NCI-H748 treated with DMSO at 0.1 percent for 48 hours (cell line): ENCODE data around the gene CD28.

Source experiments
- DNase-seq: peaks from one replicate; lab custom pipeline; 2025; lab: John Stamatoyannopoulos, UW

The CD28 gene

DNA sequence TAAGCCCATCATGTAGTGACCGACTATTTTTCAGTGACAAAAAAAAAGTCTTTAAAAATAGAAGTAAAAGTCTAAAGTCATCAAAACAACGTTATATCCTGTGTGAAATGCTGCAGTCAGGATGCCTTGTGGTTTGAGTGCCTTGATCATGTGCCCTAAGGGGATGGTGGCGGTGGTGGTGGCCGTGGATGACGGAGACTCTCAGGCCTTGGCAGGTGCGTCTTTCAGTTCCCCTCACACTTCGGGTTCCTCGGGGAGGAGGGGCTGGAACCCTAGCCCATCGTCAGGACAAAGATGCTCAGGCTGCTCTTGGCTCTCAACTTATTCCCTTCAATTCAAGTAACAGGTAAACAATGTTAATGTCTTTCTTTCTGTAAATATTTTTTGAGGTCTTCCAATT, at the start of gene CD28:
TSS of gene CD28 (plus strand) at position 237 of the 400 bp plus-strand sequence. CDS start at position 295, 58 bp downstream.
- no peak for DNase-seq

DNA sequence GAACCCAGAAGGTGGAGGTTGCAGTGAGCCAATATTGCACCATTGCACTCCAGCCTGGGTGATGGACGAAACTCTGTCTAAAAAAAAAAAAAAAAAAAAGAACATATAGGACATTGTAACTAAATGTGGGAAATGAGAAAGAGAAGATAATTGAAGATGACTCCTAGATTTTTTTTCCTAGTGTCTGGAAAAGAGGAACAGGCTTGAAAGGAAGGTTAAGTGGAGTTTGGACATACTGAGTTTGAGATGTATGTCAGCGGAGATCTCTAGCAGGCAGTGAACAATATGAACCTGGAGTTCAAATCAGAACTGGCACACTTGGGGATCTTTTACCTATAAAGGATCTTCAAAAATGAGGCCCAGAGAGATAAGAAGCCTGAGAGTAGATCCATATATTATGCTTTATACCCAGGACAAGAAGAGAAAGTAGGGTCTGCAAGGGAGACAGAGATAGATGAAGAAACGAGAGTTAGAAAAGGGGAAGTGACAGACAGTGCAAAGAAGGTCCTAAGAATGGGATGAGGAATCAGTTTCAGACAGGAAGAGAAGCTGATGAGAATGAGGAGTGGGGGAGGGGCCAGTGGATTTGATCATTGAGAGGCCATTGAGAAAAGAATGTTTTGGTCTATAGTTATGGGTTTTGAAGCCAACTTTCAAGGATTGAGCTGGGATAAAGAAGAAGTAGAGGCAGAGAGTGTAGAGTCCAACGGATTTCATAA, 46.9 kb upstream of the CD28 start:
- no peak for DNase-seq

- no peak for DNase-seq
These were observed 46.0 kb upstream of the CD28 start for GRCh38 chr2:203660465-203660864.

DNA sequence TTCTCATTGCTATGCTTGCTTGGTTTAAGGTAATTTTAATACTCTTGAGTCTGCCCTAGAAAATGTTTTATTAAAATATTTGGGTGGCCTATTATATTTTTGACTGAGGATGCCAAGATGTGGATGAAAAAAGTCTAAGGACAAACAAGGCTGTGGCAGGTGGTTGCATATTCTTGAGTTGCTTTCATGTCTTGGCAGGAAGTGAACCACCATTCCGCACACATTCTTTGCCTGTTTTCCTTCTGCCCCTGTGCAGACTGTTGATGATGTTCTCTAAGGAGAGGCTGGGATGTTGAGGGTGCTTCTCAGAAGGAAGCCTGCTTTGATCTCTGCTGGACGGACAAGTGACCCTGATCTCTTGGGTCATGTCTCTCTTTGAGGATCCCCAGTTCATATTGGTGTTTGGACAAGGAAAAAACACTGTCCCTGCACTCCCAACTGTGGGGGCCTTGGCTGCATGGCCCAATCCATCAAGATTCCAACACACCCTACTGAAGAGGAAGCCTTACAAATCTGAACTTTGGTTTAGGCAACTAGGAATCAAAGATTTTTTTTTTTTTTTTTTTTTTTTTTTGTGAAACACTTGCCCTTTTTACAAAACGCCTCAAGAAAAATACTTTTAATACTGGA, 45.0 kb upstream of the CD28 start:
- DNase-seq = no peak

DNA sequence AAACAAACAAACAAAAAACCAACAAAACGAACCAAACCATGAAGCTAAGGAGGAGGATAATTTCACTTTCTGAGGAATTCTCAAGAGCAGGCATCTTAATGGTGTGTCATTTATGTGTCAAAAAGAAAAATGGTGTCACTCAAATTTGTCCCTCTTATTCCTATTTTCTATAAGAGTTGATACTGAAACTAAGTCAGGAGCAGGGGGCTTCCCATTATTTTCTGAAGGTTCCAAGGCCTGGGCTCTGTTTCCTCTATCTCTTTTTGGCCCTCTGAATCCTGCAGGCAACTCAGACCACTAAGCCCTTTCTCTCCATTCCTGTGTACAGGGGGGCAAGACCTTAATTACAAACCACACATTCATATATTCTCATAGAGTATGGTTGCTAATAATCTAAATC, 44.0 kb upstream of the CD28 start:
- DNase-seq = no peak

GRCh38 chr2:203662951-203663350, 43.5 kb upstream of the CD28 start:
- DNase-seq = no peak

DNA sequence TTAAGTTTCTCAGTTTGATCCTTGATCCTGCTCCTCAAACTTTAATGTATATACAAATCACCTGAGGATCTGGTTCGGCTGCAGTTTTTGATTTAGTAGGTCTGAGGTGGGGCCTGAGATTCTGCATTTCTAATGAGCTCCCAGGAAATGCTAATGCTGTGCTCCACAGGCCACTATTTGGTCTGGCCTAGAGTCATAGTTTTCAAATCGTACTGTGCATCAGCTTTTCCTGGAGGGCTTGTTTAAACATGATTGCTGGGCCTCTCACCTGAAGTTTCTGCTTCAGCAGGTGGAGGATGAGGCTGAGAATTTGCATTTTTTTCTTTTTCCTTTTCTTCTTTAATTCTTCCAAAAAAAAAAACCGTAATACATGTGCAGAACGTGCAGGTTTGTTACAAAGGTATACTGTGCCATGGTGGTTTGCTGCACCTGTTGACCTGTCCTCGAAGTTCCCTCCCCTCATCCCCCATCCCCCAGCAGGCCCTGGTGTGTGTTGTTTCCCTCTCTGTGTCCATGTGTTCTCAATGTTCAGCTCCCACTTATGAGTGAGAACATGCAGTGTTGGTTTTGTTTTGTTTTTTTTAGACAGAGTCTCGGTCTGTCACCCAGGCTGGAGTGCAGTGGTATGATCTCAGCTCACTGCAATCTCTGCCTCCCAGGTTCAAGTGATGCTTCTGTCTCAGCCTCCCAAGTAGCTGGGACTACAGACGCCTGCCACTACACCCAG, 42.2 kb upstream of the CD28 start:
- DNase-seq = no peak

GRCh38 chr2:203667838-203668237, 38.6 kb upstream of the CD28 start:
- no peak for DNase-seq

GRCh38 chr2:203669820-203670219, 36.6 kb upstream of the CD28 start:
- DNase-seq = no peak

DNA sequence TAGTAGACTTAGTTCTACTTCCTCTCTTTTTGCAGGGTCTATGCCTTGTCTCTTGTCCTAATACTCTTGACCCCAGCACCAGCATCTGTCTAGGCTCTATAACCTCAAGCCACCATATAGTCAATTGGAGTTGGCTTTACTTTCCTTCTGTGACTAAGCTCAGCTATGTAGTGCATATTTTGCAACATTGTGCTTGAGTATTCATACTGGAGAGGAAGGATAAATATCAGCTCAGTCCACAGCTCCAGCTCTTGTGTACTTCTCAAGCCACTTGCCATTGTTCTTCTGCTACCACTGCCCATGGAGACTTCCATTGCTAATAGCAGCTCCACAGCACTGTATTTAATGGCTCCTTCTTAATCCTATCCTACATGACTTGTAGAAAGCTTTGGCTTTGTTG, 35.5 kb upstream of the CD28 start:
- no peak for DNase-seq

DNA sequence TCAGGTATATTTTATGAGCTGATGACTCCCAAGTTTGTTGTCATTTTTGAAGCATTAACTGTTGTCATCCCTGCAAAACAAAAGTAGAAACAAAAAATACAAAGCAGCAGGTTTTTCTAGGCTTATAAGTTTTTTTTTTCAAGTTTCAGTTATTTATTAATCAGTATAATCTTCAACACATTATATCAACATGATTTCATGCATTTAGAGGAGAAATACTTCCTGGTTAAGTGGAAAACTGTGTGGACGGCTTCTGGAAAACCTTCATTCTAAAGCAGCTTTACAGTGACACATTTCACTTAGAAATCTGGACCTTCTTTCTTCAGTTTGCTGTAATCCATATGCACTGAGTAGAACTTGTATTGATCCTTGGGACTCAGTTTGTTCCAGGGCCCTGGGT, 34.6 kb upstream of the CD28 start:
- DNase-seq = no peak

GRCh38 chr2:203672856-203673255, 33.6 kb upstream of the CD28 start:
- DNase-seq = no peak

DNA sequence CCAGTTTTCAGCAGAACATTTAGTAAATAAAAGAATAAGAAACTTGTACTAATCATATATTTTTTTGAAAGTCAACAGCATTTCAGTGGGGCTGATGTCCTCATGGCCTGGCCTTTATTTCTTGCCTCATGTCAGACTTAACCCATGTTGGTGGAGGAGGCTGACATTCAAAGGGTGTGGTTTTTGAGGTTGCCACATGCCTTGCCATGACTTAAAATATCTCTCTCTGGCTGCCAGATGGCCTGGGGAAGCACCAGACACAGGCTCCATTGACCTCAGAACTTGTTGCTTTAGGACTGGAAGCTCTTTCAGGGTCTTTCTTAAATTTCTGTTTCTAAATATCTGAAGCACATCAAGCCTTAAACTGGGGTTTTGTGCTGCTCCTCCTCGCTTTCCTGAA, 32.5 kb upstream of the CD28 start:
- no peak for DNase-seq

DNA sequence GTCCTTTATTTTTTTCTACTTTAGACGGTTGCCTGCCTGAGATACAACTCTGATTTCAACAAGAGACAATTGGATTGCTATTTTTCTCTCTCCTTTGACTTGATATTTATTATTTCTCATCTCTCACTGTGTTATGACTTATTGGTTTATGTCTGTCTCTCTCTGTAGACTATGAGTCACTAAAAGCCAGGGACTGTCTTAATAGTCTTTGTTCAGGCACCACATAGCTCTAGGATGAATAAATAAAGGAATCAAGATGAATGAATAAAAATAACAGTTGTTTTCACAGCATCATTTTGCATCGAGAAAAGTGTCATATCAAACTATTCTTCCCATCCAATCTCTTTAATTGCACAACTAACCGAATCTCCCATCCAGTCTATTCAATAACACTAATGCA, 31.4 kb upstream of the CD28 start:
- no peak for DNase-seq

DNA sequence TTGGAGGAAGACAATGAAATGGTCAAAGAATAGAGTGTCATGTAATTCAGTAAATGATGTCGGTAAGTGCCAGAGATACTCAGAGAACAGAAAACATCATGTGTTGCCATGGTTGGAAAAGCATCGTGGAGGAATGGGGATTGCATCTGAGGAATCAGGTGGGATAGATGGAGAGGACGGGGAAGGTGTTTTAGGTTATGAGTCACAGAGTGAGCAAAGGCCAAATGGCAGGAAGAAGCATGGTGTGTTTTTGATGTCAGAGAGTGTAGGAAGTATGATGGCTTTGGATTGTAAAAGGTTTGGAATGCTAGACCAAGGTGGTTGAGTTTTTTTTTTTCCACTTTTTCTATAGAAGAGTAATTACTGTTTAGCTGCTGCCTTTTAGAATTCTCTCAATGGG, 27.5 kb upstream of the CD28 start:
- no peak for DNase-seq

- DNase-seq = no peak
These were observed 27.0 kb upstream of the CD28 start for GRCh38 chr2:203679401-203679800.

DNA sequence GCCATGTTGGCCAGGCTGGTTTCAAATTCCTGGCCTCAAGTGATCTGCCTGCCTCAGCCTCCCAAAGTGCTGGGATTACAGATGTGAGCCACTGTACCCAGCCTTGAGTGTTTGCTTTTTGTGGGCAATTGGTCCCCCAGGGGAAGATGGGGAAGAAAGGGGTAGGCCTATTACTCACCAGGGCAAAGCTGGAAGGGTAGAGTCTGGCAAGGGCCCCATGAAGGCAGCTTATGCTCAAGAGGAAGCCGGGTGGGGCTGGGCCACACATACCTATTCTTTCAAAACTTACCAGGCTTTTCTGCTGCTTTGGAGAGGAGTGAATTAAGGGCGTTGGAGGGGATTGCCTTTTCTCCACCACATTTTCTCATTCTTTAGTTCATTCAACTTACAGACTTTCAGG, 24.5 kb upstream of the CD28 start:
- no peak for DNase-seq

GRCh38 chr2:203682688-203683130, 23.7 kb upstream of the CD28 start:
- no peak for DNase-seq

DNA sequence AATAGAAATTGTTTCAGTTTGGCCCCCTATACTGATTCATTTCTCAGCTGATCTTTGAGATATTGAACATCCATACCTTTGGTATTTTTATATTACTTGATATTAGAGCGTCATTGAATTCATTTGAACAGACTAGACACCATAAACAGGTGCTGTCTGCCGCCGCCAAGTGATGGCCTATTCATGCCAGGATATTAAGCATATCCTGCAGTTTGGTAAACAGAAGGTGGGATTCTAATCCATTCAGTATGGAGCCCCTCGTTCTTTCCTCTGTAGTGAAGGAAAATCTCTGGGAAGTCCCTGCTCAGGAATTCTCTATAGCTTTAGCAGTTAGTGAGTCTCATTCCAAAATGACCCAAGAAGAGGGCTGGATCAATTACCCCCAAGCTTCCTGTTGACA, 23.0 kb upstream of the CD28 start:
- DNase-seq = no peak

- DNase-seq = no peak
These were observed 22.4 kb upstream of the CD28 start for GRCh38 chr2:203683932-203684556.

GRCh38 chr2:203685081-203685621, 21.3 kb upstream of the CD28 start:
- no peak for DNase-seq

GRCh38 chr2:203685789-203686420, 20.5 kb upstream of the CD28 start:
- DNase-seq = no peak
